CD4-positive, alpha-beta T cell (primary cell): ENCODE results near the gene PTPRM. TPM values are rescaled to one million over a fixed set of nuclear protein-coding genes. Genes with fewer than 3 reads are reported as not detected.

Source experiments
- ATAC-seq: fragments of 200-7000 bp; cut with Tn5 transposase; one replicate; pipeline ENCODE4 v1.10.0; 2022; ENCODE audit warnings: mild to moderate bottlenecking; ENCODE audit not compliant: poor library complexity
- CTCF ChIA-PET: fragments of 350-600 bp; sonication (Branson Sonifier 250); formaldehyde crosslinking; loops from one replicate; lab custom pipeline; 2021; ENCODE audit warnings: antibody characterized with exemption, inconsistent platforms; lab: Charles Lee
- POLR2A ChIA-PET: fragments of 350-600 bp; sonication (Branson Sonifier 250); formaldehyde crosslinking; loops from one replicate; lab custom pipeline; 2021; ENCODE audit warnings: antibody characterized with exemption, inconsistent platforms; lab: Charles Lee
- DNase-seq, 14 experiments: peaks; one replicate each; pipeline ENCODE4 v3.0.0-alpha.2; 2013 to 2020; ENCODE audit warnings: mixed read lengths in 2 of 14
- H3K27ac ChIP-seq, 2 donors: one replicate each; pipeline versions ENCODE4 v1.5.1 to v1.7.0; 2013; ENCODE audit warnings: low read length in 2 of 2, low read depth in 1 of 2, mild to moderate bottlenecking in 1 of 2
- H3K27me3 ChIP-seq, 2 experiments: 1 replicate in 1 of 2; 2 replicates in 1 of 2; pipeline versions ENCODE4 v1.6.1 to v1.7.0; 2013; ENCODE audit warnings: low read length in 2 of 2, control low read depth in 1 of 2, mild to moderate bottlenecking in 1 of 2, moderate library complexity in 1 of 2; ENCODE audit not compliant: insufficient read depth in 2 of 2, control insufficient read depth in 1 of 2
- H3K36me3 ChIP-seq: one replicate; pipeline ENCODE4 v1.6.1; 2013; ENCODE audit warnings: low read length, control low read depth; ENCODE audit not compliant: insufficient read depth
- H3K4me1 ChIP-seq: one replicate; pipeline ENCODE4 v1.6.1; 2013; ENCODE audit warnings: low read length, control low read depth; ENCODE audit not compliant: insufficient read depth
- H3K4me3 ChIP-seq: one replicate; pipeline ENCODE4 v1.5.1; 2013; ENCODE audit warnings: mild to moderate bottlenecking, low read length, moderate library complexity
- H3K9me3 ChIP-seq, 2 experiments: 1 replicate in 1 of 2; 2 replicates in 1 of 2; pipeline versions ENCODE4 v1.6.1 to v1.7.0; 2013; ENCODE audit warnings: low read length in 2 of 2, mild to moderate bottlenecking in 2 of 2, control low read depth in 1 of 2, moderate library complexity in 1 of 2; ENCODE audit not compliant: control insufficient read depth in 1 of 2, insufficient read depth in 1 of 2
- H3K27ac Mint-ChIP-seq: one replicate; pipeline ENCODE4 v1.8.0; 2020; ENCODE audit warnings: mixed read lengths
- H3K27me3 Mint-ChIP-seq: one replicate; pipeline ENCODE4 v1.8.0; 2021; ENCODE audit warnings: mixed read lengths
- H3K36me3 Mint-ChIP-seq: one replicate; pipeline ENCODE4 v1.8.0; 2021; ENCODE audit warnings: low read depth, mixed read lengths
- H3K4me1 Mint-ChIP-seq: one replicate; pipeline ENCODE4 v1.8.0; 2021; ENCODE audit warnings: low read depth, mixed read lengths
- H3K4me3 Mint-ChIP-seq: one replicate; pipeline ENCODE4 v1.8.0; 2020; ENCODE audit warnings: mild to moderate bottlenecking, mixed read lengths
- H3K9me3 Mint-ChIP-seq: one replicate; pipeline ENCODE4 v1.8.0; 2020; ENCODE audit warnings: mixed read lengths
- intact Hi-C, 2 experiments: fragments of 100-400 bp; cut with DNase I in 1 of 2; cut with micrococcal nuclease in 1 of 2; formaldehyde crosslinking; loops; one replicate each; pipeline versions ENCODE4 v1.15.1 to v1.9.0; 2023 to 2025; cut with DNase I, micrococcal nuclease
- total RNA-seq, 174 experiments: library from RNA in 2 of 174; stranded (reverse) in 2 of 174; gene quantifications; one replicate each; pipeline ENCODE4 v1.2.3 and lab custom pipeline; 2021 to 2026
- TF ChIP-seq, protein P1 (sequence below): fragments of 200-600 bp; IDR thresholded peaks from one replicate; pipeline ENCODE4 v1.8.0; 2022; ENCODE audit warnings: antibody characterized with exemption, mild to moderate bottlenecking

The PTPRM gene
- total RNA-seq, 2 experiments from 2014 or later, result 21.7 to 21.9 TPM

DNA sequence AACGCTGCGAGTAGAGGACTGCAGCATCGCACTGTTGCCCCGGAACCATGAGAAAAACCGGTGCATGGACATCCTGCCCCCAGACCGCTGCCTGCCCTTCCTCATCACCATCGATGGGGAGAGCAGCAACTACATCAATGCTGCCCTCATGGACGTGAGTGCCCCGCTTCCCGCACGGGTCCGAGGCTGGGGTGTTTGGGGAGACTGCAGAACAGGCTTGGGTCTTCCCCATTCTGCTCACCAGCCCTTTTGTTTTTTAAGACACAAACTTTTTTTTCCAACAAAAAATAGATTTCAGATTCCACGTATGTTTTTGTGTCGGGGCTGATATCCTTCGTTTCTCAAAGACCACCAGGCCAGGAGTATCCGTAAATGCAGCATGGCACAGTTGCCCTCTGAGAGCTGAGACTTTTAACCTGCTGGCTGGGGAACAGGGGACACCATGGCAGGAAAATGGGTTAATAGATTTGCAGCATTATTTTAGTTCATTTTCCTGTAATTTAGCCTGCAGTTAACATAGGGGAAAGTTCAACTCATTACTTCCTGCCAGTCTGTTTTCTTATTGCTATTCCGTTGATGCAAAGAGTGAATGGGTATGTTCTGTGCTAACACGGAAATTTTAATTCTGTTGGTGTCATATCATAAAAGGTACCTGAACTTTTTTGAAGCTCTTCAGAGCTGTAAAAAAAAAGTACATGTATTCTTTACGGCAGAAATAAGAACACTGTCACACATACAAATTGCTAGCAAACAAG, 812.2 kb downstream of the PTPRM start:
- no peaks in the 10 kb centered on the region for H3K27me3 Mint-ChIP-seq
- H3K27ac Mint-ChIP-seq, result no peak overlapping the region
- peaks cover 8% of the 10 kb centered on the region for H3K36me3 Mint-ChIP-seq
- H3K9me3 Mint-ChIP-seq, result no peaks in the 10 kb centered on the region
- POLR2A ChIA-PET, result no interaction called here
- Histone ChIP-seq H3K27ac (no peak overlapping the region), H3K9me3 (peaks cover 0 to 3% of the 10 kb centered on the region in 2 experiments), H3K36me3 (no peaks in the 10 kb centered on the region), H3K4me1 (no peaks in the 10 kb centered on the region), H3K27me3 (no peaks in the 10 kb centered on the region), H3K4me3 (no peak overlapping the region)
- TF ChIP-seq, protein P1, sequence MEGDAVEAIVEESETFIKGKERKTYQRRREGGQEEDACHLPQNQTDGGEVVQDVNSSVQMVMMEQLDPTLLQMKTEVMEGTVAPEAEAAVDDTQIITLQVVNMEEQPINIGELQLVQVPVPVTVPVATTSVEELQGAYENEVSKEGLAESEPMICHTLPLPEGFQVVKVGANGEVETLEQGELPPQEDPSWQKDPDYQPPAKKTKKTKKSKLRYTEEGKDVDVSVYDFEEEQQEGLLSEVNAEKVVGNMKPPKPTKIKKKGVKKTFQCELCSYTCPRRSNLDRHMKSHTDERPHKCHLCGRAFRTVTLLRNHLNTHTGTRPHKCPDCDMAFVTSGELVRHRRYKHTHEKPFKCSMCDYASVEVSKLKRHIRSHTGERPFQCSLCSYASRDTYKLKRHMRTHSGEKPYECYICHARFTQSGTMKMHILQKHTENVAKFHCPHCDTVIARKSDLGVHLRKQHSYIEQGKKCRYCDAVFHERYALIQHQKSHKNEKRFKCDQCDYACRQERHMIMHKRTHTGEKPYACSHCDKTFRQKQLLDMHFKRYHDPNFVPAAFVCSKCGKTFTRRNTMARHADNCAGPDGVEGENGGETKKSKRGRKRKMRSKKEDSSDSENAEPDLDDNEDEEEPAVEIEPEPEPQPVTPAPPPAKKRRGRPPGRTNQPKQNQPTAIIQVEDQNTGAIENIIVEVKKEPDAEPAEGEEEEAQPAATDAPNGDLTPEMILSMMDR, result no peak
- DNase-seq (no peak), ATAC-seq (no peak)
- intact Hi-C loops, result no loop called here
- H3K4me1 Mint-ChIP-seq, result no peaks in the 10 kb centered on the region
- H3K4me3 Mint-ChIP-seq, result no peak overlapping the region
- CTCF ChIA-PET, result no interaction called here

DNA sequence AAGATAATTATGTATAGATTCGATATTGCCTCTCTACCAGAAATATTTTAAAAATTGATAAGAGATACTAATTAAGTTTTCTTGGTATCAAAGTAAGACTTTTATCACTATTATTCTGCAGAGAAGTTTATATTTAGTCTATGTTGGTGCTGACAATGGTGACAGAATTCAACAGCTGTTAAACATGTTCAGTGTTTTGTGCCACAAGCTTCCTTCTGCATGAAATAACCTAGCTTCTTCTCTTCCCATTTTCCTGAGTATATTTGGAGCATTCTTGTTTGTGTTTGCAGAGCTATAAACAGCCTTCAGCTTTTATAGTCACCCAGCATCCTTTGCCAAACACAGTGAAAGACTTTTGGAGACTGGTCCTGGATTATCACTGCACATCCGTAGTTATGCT, 812.9 kb downstream of the PTPRM start:
- Histone ChIP-seq H3K4me1 (no peaks in the 10 kb centered on the region), H3K4me3 (no peak overlapping the region), H3K36me3 (no peaks in the 10 kb centered on the region), H3K27ac (no peak overlapping the region), H3K9me3 (peaks cover 0 to 3% of the 10 kb centered on the region in 2 experiments), H3K27me3 (no peaks in the 10 kb centered on the region)
- TF ChIP-seq, protein P1, result no peak
- intact Hi-C loops, result no loop called here
- ATAC-seq (no peak), DNase-seq (no peak)
- CTCF ChIA-PET, result no interaction called here
- H3K4me3 Mint-ChIP-seq, result no peak overlapping the region
- no peaks in the 10 kb centered on the region for H3K9me3 Mint-ChIP-seq
- POLR2A ChIA-PET, result no interaction called here
- no peaks in the 10 kb centered on the region for H3K27me3 Mint-ChIP-seq
- no peak overlapping the region for H3K27ac Mint-ChIP-seq
- peaks cover 8% of the 10 kb centered on the region for H3K36me3 Mint-ChIP-seq
- no peaks in the 10 kb centered on the region for H3K4me1 Mint-ChIP-seq

DNA sequence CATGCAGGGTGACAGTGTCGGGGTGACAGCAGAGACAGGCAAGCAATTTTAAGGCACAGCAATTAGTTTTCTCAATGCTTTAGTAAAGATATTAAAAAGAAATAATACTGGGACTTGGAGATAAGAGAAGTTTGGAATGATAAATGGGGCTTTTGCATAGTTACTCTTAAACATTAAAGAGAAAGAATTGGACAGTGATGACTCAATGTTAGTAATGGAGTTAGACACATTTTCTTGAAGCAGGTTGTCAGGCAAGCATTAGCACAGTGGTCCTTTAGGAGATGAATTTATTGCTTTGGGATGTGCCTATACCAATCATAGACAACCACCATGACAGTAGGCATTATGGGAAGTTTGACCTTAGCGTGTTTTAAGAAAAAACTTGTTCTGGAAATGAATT, 813.8 kb downstream of the PTPRM start:
- Histone ChIP-seq H3K4me1 (no peaks in the 10 kb centered on the region), H3K27ac (no peak overlapping the region), H3K4me3 (no peak overlapping the region), H3K36me3 (no peaks in the 10 kb centered on the region), H3K9me3 (peaks cover 0 to 2% of the 10 kb centered on the region in 2 experiments), H3K27me3 (no peaks in the 10 kb centered on the region)
- H3K36me3 Mint-ChIP-seq, result peaks cover 8% of the 10 kb centered on the region
- no peak overlapping the region for H3K4me3 Mint-ChIP-seq
- POLR2A ChIA-PET, result no interaction called here
- no peaks in the 10 kb centered on the region for H3K27me3 Mint-ChIP-seq
- TF ChIP-seq, protein P1, result no peak
- ATAC-seq (no peak), DNase-seq (no peak)
- H3K27ac Mint-ChIP-seq, result no peak overlapping the region
- CTCF ChIA-PET, result no interaction called here
- H3K9me3 Mint-ChIP-seq, result no peaks in the 10 kb centered on the region
- intact Hi-C loops, result no loop called here
- H3K4me1 Mint-ChIP-seq, result no peaks in the 10 kb centered on the region
